ENCODE data around the gene EPHB2.

EPHB2 gene

GRCh38 chr1:22722901-22723550 lies 12.4 kb downstream of the EPHB2 start:
- no peak for DNase-seq

DNA sequence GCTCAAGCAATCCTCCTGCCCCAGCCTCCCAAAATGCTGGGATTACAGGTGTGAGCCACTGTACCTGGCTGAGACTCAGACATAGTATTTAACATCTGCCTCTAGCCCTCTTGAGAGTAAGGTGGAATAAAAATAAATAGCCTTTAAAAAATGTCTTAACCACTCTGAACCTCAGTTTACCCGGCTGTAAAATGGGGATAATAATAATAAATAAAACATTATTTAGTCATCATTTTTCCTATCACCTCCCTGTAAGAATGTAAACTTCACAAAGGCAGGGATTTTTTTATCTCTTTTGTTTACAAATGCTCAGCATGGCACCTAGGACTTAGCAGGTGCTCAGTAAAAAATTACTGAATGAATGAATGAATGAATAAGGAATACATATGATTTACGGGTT lies 17.2 kb downstream of the EPHB2 start:
- no peak for DNase-seq

DNA sequence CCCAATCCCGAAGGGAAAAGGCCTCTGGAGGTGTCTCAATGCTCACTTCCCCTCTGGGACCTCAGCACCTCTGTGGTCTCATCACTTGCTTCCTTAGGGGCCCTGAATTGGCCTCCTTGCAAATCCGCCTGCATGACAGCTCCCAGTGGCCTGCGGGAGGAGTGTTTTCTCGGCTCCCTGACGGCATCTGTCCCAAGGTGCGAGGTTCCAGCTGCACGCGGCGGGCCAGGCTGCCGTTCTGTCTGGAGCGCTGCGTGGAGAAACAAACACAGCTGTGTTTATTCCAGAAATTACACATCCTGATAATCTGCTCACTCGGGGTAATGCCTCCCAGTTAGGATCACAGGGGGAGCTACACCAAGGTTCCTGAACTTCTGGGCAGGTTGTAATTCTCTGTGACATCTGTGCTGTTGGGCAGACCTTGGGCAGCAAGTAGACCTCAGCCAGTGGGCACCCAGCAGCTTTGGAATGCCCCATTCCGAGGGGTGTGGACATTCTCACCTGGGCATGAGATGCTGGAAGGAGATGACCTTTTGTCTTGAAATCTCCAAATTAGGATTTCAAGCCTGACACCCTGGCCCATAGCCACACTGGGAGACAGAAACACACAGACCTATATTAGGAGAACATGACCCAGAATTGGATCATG lies 18.2 kb downstream of the EPHB2 start:
- no peak for DNase-seq

GRCh38 chr1:22729400-22729773 lies 18.7 kb downstream of the EPHB2 start:
- DNase-seq, result no peak

DNA sequence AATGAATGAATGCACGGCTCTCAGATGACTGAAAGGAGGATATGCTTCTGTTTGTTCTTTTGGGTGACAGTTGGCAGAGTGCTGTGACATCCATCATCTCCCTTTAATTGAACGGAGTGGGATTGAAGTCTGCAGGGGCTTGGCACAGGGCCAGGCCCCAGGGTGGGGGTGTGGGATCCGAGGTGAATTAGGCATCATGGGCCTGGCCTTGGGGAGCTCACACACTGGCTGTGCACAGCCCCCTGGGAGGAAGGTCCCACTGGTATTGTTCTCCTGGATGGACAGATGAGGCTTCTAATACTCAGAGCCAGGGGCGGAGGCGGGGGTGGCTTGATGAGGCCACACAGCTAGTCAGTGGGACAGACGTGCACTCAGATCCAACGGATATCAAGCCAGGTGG lies 19.3 kb downstream of the EPHB2 start:
- no peak for DNase-seq

- no peak for DNase-seq
Observed at GRCh38 chr1:22731924-22732720, 21.5 kb downstream of the EPHB2 start.

- no peak for DNase-seq
Observed at GRCh38 chr1:22733643-22734042, 23.0 kb downstream of the EPHB2 start.

- no peak for DNase-seq
Observed at GRCh38 chr1:22736501-22737080, 26.0 kb downstream of the EPHB2 start.

DNA sequence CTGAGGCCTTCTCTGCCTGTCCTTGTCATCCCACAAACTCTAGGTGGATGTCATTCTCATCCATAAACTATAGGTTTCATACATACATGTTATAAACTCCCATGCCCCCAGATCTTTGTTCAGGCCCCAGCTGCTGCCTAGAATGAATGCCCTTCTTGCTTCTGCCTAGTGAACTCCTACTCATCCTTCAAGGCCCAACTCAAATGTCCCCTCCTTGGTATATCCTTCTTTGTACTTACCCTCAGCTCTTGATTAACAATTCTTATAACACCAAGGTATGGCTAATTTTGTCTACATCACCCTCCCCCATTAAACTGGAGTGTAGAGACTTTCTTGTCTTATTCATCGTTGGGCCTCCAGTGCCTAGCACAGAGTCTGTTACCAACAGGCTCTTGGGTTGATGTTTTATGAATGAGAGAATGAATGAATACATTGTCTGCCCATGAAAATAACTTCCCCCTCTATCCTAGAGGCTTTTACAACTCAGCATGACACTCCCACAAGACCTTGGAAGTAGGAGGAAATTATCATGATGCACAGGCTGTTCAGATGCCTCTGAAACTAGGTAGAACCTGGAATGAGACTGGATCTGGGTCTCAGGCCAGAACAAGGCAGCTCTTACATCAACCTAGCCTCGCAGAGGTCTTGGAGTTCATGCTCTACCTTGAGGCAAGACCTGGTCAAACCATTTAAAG lies 26.9 kb downstream of the EPHB2 start:
- DNase-seq, result no peak

GRCh38 chr1:22738069-22738435 lies 27.4 kb downstream of the EPHB2 start:
- no peak for DNase-seq

GRCh38 chr1:22738522-22738921 lies 27.9 kb downstream of the EPHB2 start:
- no peak for DNase-seq

- no peak for DNase-seq
Observed at GRCh38 chr1:22739648-22740385, 29.2 kb downstream of the EPHB2 start.

DNA sequence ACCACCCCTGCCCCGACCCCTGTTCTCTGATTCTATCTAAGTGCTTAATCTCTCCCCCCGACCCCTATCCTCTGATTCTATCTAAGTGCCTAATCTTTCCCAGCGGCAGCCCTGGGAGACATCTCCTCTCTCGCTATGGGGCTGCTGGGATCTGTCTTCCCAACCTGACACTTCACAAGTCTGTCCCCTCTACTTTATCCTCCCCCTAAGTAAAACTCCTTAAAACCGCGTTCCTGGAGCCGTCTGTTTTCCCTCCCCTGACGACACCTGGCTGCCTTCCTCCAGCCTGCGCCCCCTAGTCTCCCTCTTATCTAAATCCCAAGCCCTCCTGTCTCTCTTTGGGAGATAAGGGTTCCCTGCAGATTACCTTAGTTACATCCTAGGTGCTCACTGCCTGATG lies 30.5 kb downstream of the EPHB2 start:
- DNase-seq, result no peak

DNA sequence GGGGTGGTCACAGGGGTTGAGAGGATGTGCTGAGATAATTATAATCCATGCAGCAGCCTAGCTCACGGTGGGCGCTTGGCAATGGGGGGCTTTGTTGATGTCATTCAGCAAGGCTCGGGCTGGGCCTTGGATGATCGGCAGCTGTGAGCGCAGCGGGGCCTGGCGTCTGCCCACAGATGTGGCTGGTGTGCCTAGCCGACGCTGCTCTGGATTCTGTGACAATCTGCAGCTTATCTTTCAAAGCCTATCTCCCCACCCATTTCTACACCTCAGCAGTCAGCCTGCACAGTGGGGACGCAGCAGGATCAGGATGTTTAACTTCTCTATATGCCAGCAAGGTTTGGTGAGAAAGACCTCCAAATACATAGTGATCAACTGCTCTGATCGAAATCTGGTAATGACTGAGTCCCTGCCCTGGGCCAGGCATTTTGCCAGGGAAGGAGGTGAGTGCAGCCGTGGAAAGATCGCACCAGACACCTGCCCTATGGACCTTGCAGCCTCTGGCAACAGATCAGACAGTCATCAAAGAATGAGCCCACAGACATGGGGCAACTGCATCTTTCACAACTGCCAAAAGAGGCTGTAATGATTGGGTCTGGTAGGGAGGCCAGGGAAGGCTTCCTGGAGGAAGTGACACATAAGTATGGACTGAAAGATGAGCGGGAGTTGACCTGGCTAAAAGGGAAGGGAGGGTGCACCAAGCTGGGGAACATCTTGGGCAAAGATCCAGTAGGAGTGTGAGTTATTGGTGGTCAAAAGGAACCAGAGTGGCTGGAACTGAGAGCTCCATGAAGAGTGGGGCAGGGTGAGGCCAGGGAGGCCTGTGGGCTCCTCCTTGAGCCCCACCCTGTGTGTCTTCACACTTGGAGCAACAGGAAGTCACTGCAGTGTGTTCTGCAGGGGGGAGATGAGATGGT lies 35.3 kb downstream of the EPHB2 start:
- DNase-seq, result no peak

DNA sequence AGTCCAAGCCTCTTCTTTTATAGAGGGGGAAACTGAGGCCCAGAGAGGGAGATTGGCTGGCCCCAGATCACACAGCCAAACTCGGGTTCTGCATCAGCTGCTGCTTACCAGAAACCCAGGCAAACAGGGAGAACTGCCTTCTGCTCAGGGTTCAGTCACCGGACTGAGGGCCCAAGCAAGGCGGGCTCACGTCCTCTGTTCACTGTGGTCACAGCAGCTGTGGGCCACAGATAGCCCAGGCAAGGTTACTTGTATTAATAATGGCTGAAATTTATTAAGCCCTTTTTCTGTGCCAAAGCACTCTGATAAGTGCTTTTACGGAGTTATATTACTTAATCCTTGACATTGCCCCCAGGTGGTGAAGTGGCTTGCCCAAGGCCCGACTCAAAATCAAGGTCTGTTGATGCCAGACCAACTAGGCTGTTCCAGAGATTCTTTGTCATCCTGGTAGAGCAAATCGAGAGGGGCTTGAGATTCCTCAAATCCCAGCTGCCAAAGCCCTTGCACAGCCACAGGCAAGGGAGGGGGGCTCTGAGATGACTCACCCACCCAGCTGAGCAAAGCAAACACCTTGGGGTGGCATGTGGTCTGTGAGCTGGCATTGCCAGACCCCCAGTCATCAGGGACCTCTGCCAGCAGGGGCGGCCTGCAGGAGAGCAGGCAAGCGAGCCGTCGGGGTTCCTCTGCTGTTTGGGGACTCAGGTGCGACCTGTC lies 36.5 kb downstream of the EPHB2 start:
- DNase-seq, result no peak

DNA sequence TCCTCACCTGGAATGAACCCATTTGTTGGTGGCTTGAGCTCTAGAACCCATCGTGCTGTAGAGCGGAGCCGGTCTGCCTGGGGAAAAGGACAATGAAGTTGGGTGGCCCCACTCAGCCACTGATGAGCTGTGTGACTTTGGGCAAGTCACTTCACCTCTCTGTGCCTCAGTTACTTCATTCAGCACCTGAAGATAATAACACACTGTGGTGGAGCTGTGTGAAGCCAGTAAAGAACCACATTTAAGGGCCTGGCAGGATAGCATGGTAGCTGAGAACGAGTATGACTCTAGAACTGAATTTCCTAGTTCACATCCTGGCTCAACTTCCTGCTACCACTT lies 37.1 kb downstream of the EPHB2 start:
- DNase-seq, result no peak

DNA sequence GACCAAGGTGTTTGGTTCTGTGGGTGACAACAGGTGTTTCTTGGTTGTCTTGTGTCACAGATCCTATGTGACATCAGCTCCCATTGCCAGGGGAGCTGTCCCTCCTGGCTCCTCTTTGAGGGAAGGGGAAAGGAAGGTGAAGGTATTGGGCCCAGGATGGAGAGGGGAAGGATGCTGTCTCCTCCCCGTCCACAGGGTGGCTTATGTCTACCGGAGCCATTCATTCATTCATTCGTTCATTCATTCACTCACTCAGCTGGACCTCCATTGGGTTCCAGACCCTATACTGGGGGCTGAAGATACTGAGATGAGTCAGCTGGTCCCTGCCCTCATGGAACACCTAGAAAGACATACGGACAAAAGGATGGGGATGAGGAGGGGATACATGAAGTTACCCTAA lies 38.9 kb downstream of the EPHB2 start:
- DNase-seq, result no peak

GRCh38 chr1:22749919-22750684 lies 39.5 kb downstream of the EPHB2 start:
- peak; percentile 6 for DNase-seq

GRCh38 chr1:22750685-22751051 lies 40.0 kb downstream of the EPHB2 start:
- DNase-seq, result no peak

DNA sequence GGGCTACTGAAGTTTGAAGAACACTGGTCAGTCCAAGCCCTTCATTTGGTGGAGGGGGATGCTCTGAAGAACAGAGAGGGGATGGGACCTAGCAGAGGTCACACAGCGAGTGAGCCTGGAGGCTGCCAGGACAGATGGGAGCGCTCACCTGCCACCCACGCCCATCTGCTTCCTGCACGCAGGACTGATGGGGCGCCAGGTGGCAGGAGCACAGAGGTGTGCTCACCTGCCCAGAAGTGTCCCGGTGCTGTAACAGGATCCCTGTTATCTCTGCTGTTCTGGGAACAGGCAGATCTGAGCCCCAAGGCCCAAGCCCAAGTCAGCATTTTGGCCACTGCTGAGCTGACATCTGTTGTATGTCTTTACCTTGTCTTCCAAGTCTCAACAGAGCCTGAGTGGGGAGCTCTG lies 40.5 kb downstream of the EPHB2 start:
- DNase-seq, result no peak

Measured in stimulated activated CD4-positive, alpha-beta T cell treated with anti-CD3 and anti-CD28 coated beads, Interleukin-1b, Interleukin-23, amount 100 ng/mL, for 48 hours (primary cell).